Stimulated activated naive B cell treated with anti-CD40 and anti-IgM and Interleukin-4, amounts not matched to agents 10 μg/mL and 1 μg/mL and 100 μg/mL, for 72 hours (primary cell): ENCODE measurements around the gene ABCC6.
A peak's percentile ranks its signal among the peaks of the same experiment; 100 is the strongest.

Experiments
- ATAC-seq, 2 donors: fragments of 150-1000 bp; cut with Tn5 transposase; replicated peaks; 2 replicates each; pipeline ENCODE4 v1.10.0; 2021; ENCODE audit warnings: moderate library complexity in 1 of 2
- DNase-seq: peaks from one replicate; pipeline ENCODE4 v3.0.0; 2021
- H3K27ac Mint-ChIP-seq: one replicate; pipeline ENCODE4 v1.8.0; 2022; ENCODE audit warnings: mild to moderate bottlenecking, mixed read lengths
- H3K27me3 Mint-ChIP-seq, 2 donors: one replicate each; pipeline ENCODE4 v1.8.0; 2022; ENCODE audit warnings: mixed read lengths in 2 of 2
- H3K36me3 Mint-ChIP-seq, 2 donors: one replicate each; pipeline ENCODE4 v1.8.0; 2022; ENCODE audit warnings: mixed read lengths in 2 of 2, mild to moderate bottlenecking in 1 of 2
- H3K4me1 Mint-ChIP-seq, 2 donors: one replicate each; pipeline ENCODE4 v1.8.0; 2022; ENCODE audit warnings: mixed read lengths in 2 of 2, mild to moderate bottlenecking in 1 of 2
- H3K4me3 Mint-ChIP-seq, 2 donors: one replicate each; pipeline ENCODE4 v1.8.0; 2022; ENCODE audit warnings: mild to moderate bottlenecking in 2 of 2, mixed read lengths in 2 of 2, moderate library complexity in 1 of 2
- H3K9me3 Mint-ChIP-seq, 2 donors: one replicate each; pipeline ENCODE4 v1.8.0; 2022; ENCODE audit warnings: mixed read lengths in 2 of 2, mild to moderate bottlenecking in 1 of 2

Gene ABCC6

DNA sequence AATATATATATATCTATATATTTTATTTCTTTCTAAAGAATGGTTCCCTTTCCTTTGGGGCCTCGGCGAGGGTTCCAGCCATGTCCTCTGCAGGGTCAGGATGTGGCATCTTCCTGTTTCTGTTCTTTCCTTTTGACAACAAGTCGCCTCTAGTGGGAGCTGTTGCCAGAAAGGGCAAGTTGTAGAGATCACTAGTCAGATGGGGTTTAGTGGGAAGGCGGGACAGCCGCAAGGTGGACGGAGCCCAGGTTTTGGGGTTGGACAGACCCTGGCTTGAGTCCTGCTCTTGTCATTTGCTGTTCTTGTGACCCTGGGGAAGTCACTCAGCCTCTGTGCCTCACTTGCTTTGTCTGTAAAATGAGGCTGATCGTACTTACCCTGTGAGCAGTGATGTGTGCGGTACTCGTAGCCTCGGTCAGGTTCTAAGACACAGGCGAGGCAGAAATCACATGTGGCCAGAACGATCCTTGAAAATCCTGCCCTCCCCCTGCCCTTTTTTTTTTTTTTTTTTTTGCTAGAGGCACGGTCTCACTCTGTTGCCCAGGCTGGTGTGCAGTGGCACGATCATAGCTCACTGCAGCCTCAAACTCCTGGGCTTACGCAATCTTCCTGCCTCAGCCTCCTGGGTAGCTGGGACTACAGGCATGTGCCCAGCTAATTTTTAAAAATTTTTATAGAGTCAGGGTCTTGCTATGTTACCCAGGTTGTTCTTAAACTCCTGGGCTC lies 80.1 kb downstream of the ABCC6 start:
- DNase-seq = no peak
- H3K4me3 Mint-ChIP-seq = no peak overlapping the region
- peak in 1 of 2 donors; percentile 46 for ATAC-seq
- H3K9me3 Mint-ChIP-seq = no peaks in the 10 kb centered on the region
- H3K4me1 Mint-ChIP-seq = peaks cover 0 to 5% of the 10 kb centered on the region in 2 donors
- no peaks in the 10 kb centered on the region for H3K27me3 Mint-ChIP-seq
- no peak overlapping the region for H3K27ac Mint-ChIP-seq
- H3K36me3 Mint-ChIP-seq = peaks cover 48 to 54% of the 10 kb centered on the region in 2 donors

- Mint-ChIP-seq H3K4me3 (no peak overlapping the region), H3K27ac (no peak overlapping the region), H3K27me3 (no peaks in the 10 kb centered on the region), H3K36me3 (peaks cover 51 to 58% of the 10 kb centered on the region in 2 donors), H3K9me3 (no peaks in the 10 kb centered on the region), H3K4me1 (peaks cover 0 to 5% of the 10 kb centered on the region in 2 donors)
- no peak for ATAC-seq
- DNase-seq = no peak
Measured at GRCh38 chr16:16141784-16142396, 81.4 kb downstream of the ABCC6 start.

GRCh38 chr16:16141141-16141540 lies 82.2 kb downstream of the ABCC6 start:
- peaks cover 0 to 5% of the 10 kb centered on the region in 2 donors for H3K4me1 Mint-ChIP-seq
- H3K27ac Mint-ChIP-seq = no peak overlapping the region
- DNase-seq (no peak), ATAC-seq (no peak)
- no peaks in the 10 kb centered on the region for H3K27me3 Mint-ChIP-seq
- no peak overlapping the region for H3K4me3 Mint-ChIP-seq
- H3K9me3 Mint-ChIP-seq = no peaks in the 10 kb centered on the region
- peaks cover 56 to 65% of the 10 kb centered on the region in 2 donors for H3K36me3 Mint-ChIP-seq

DNA sequence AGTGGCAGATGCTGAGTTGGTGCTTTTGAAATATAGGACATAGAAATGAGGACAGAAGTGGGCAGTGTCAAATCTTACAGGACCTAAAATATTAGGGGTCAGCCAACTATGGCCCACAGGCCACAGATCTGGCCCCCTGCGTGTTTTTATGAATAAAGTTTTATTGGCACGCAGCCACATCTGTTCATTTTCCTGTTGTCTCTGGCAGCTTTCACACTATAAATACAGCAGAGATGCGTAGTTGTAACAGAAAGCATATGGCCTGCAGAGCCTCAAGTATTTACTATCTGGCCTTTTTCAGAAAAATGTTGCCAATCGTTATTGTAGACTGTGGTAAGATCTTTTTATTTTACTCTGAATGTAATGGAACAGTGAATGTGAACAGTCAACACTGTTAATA lies 82.8 kb downstream of the ABCC6 start:
- Mint-ChIP-seq H3K4me1 (peaks cover 0 to 5% of the 10 kb centered on the region in 2 donors), H3K4me3 (no peak overlapping the region), H3K9me3 (no peaks in the 10 kb centered on the region), H3K27me3 (no peaks in the 10 kb centered on the region), H3K27ac (no peak overlapping the region), H3K36me3 (peaks cover 59 to 68% of the 10 kb centered on the region in 2 donors)
- no peak for DNase-seq
- ATAC-seq = no peak

GRCh38 chr16:16139806-16140205 lies 83.5 kb downstream of the ABCC6 start:
- peaks cover 0 to 5% of the 10 kb centered on the region in 2 donors for H3K4me1 Mint-ChIP-seq
- no peaks in the 10 kb centered on the region for H3K9me3 Mint-ChIP-seq
- ATAC-seq (no peak), DNase-seq (no peak)
- peaks cover 55 to 69% of the 10 kb centered on the region in 2 donors for H3K36me3 Mint-ChIP-seq
- H3K27ac Mint-ChIP-seq = no peak overlapping the region
- H3K27me3 Mint-ChIP-seq = no peaks in the 10 kb centered on the region
- H3K4me3 Mint-ChIP-seq = no peak overlapping the region

DNA sequence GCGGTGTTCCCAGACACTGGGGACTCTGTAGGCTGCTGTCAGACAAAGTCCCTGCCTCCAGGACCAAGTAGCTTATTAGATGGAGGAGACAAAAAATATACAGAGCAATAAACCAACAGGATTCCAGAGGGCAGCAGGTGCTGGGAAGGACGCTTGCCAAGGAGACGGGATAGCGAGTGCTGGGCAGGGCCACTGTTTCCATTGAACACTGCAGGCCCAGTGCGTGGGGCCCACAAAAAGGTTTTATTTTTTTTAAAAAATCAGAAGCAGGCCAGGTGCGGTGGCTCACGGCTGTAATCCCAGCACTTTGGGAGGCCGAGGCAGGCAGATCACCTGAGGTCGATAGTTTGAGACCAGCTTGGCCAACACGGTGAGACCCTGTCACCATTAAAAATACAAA lies 84.2 kb downstream of the ABCC6 start:
- Mint-ChIP-seq H3K27ac (no peak overlapping the region), H3K36me3 (peaks cover 56 to 67% of the 10 kb centered on the region in 2 donors), H3K27me3 (no peaks in the 10 kb centered on the region), H3K9me3 (no peaks in the 10 kb centered on the region), H3K4me1 (peaks cover 0 to 5% of the 10 kb centered on the region in 2 donors), H3K4me3 (no peak overlapping the region)
- DNase-seq (no peak), ATAC-seq (no peak)

- no peaks in the 10 kb centered on the region for H3K27me3 Mint-ChIP-seq
- peaks cover 61 to 71% of the 10 kb centered on the region in 2 donors for H3K36me3 Mint-ChIP-seq
- peaks cover 0 to 5% of the 10 kb centered on the region in 2 donors for H3K4me1 Mint-ChIP-seq
- DNase-seq (no peak), ATAC-seq (no peak)
- no peak overlapping the region for H3K27ac Mint-ChIP-seq
- no peak overlapping the region for H3K4me3 Mint-ChIP-seq
- H3K9me3 Mint-ChIP-seq = no peaks in the 10 kb centered on the region
Measured at GRCh38 chr16:16138034-16138635, 85.2 kb downstream of the ABCC6 start.

GRCh38 chr16:16137110-16137509 lies 86.2 kb downstream of the ABCC6 start:
- Mint-ChIP-seq H3K27ac (no peak overlapping the region), H3K4me3 (no peak overlapping the region), H3K27me3 (no peaks in the 10 kb centered on the region), H3K9me3 (no peaks in the 10 kb centered on the region), H3K4me1 (peaks cover 0 to 5% of the 10 kb centered on the region in 2 donors), H3K36me3 (peaks cover 63 to 71% of the 10 kb centered on the region in 2 donors)
- no peak for ATAC-seq
- no peak for DNase-seq

- peaks cover 0 to 5% of the 10 kb centered on the region in 2 donors for H3K4me1 Mint-ChIP-seq
- H3K27me3 Mint-ChIP-seq = no peaks in the 10 kb centered on the region
- no peak for ATAC-seq
- no peaks in the 10 kb centered on the region for H3K9me3 Mint-ChIP-seq
- peaks cover 66 to 77% of the 10 kb centered on the region in 2 donors for H3K36me3 Mint-ChIP-seq
- H3K27ac Mint-ChIP-seq = no peak overlapping the region
- no peak for DNase-seq
- no peak overlapping the region for H3K4me3 Mint-ChIP-seq
Measured at GRCh38 chr16:16136588-16136987, 86.7 kb downstream of the ABCC6 start.

- Mint-ChIP-seq H3K27ac (peak overlapping the region; percentile 47), H3K27me3 (no peaks in the 10 kb centered on the region), H3K36me3 (peaks cover 54 to 64% of the 10 kb centered on the region in 2 donors), H3K9me3 (no peaks in the 10 kb centered on the region), H3K4me1 (no peaks in the 10 kb centered on the region), H3K4me3 (no peak overlapping the region)
- DNase-seq (no peak), ATAC-seq (no peak)
Measured at GRCh38 chr16:16133943-16134604, 89.2 kb downstream of the ABCC6 start.

DNA sequence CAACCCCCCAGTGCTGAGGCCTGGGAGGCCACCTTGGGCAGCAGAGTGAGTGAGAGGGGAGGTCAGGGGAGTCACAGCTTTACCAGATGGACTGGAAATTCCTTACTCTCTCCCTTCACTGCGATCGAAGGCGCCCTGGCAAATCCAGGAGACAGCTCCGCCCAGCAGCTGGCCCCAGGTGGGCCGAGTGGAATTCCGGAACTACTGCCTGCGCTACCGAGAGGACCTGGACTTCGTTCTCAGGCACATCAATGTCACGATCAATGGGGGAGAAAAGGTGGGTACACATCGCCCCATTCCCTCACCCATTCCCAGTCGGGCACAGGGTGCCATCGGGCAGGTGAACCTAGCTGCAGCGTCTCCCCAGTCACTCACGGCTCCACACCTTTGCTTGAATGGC lies 91.6 kb downstream of the ABCC6 start:
- DNase-seq (no peak), ATAC-seq (no peak)
- peaks cover 51 to 63% of the 10 kb centered on the region in 2 donors for H3K36me3 Mint-ChIP-seq
- H3K27me3 Mint-ChIP-seq = no peaks in the 10 kb centered on the region
- H3K4me3 Mint-ChIP-seq = no peak overlapping the region
- H3K4me1 Mint-ChIP-seq = peaks cover 2 to 8% of the 10 kb centered on the region in 2 donors
- no peak overlapping the region for H3K27ac Mint-ChIP-seq
- H3K9me3 Mint-ChIP-seq = no peaks in the 10 kb centered on the region

GRCh38 chr16:16131204-16131603 lies 92.1 kb downstream of the ABCC6 start:
- peaks cover 49 to 59% of the 10 kb centered on the region in 2 donors for H3K36me3 Mint-ChIP-seq
- no peaks in the 10 kb centered on the region for H3K27me3 Mint-ChIP-seq
- no peaks in the 10 kb centered on the region for H3K9me3 Mint-ChIP-seq
- ATAC-seq (no peak), DNase-seq (no peak)
- H3K4me1 Mint-ChIP-seq = peaks cover 2 to 8% of the 10 kb centered on the region in 2 donors
- H3K27ac Mint-ChIP-seq = no peak overlapping the region
- no peak overlapping the region for H3K4me3 Mint-ChIP-seq

GRCh38 chr16:16127469-16128116 lies 95.7 kb downstream of the ABCC6 start:
- peaks cover 48 to 58% of the 10 kb centered on the region in 2 donors for H3K36me3 Mint-ChIP-seq
- peaks cover 2 to 8% of the 10 kb centered on the region in 2 donors for H3K4me1 Mint-ChIP-seq
- DNase-seq = peak; percentile 56
- no peak overlapping the region for H3K27ac Mint-ChIP-seq
- ATAC-seq = peak; percentile 82 to 90
- no peak overlapping the region for H3K4me3 Mint-ChIP-seq
- no peaks in the 10 kb centered on the region for H3K27me3 Mint-ChIP-seq
- H3K9me3 Mint-ChIP-seq = peaks cover 5 to 9% of the 10 kb centered on the region in 2 donors

DNA sequence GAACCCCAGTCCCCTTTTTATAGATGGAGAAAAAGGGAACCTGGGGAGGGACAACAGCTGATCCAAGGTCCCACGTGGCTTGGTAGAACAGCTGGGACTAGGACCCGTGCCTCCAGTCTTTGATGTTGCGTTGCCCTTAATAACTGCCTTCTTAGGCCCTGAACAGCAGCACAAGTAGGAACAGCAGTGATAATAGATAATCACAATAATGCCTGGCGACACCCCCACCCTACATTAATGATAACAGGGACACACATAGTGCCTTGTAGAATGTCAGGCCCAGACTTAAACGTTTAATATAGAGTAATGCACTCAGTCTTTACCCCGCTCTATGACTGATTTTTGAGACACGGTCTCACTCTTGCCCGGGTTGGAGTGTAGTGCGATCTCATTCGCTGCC lies 96.4 kb downstream of the ABCC6 start:
- Mint-ChIP-seq H3K4me3 (no peak overlapping the region), H3K9me3 (peaks cover 5 to 9% of the 10 kb centered on the region in 2 donors), H3K27ac (no peak overlapping the region), H3K36me3 (peaks cover 48 to 59% of the 10 kb centered on the region in 2 donors), H3K27me3 (no peaks in the 10 kb centered on the region), H3K4me1 (peaks cover 2 to 8% of the 10 kb centered on the region in 2 donors)
- DNase-seq (no peak), ATAC-seq (peak in 1 of 2 donors; percentile 23)
